GM18951 (cell line): ENCODE results near the gene KCNIP4.
"Not testable (repeated sequence)": the region's sequence is repeated elsewhere in the genome, so short reads cannot be mapped to it uniquely, and the experiment has no call there.

Experiments used
- POLR2A ChIP-seq: IDR thresholded peaks from 4 replicates; pipeline ENCODE4 v1.6.1; 2011; ENCODE audit warnings: mild to moderate bottlenecking; ENCODE audit not compliant: insufficient read length, insufficient read depth; ENCODE audit errors: extremely low read depth
- in situ Hi-C: fragments of 300-500 bp; cut with MboI; formaldehyde crosslinking; loops from one replicate; pipeline ENCODE4 v1.12.0; 2022; ENCODE audit warnings: low sequenced_read_pairs, mixed read lengths, inconsistent platforms; ENCODE audit not compliant: unreplicated experiment

Gene KCNIP4

DNA sequence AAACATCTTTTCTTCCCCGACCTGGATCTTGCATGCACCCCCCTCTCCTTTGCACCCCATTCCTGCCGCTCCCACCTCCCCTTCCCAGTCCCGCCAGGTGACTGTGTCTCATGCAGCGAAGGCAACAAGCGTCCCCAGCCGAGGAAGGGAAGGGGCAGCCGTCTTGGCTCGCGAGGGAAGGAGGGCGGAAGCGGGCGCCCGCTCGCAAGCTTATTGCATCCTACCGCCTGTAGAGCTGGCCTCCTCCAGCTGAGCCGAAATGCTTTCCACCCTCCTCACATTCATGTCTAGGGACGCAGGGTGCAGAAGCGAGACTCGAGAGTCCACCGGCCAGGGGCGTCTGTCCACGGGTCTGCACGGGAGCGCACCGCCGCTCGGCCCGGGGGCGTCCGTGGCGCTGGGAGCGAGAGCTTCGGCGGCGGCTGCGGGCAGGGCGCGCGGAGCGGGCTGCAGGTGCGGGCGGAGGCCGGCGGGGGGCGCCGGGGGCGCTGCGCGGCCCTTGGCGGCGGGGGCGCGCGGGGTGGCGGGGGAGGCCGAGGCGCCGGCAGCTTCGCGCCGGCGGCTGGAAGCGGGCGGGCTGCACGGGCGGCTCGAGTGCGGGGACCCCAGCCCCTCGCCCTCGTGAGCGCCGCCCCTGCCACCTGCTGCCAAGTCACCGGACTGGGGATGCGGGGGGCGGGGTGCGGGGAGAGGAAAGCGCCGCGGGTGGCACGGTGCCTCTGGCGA, at the start of gene KCNIP4:
KCNIP4 (minus strand) TSS at position 426 of the 726 bp plus-strand sequence.
- TF ChIP-seq POLR2A: no peak
- in situ Hi-C loops: no loop called here

GRCh38 chr4:21996618-21997017, 48.0 kb upstream of the KCNIP4 start:
- in situ Hi-C loops: not testable (repeated sequence)

- no peak for TF ChIP-seq POLR2A
- in situ Hi-C loops: no loop called here
These were observed 43.8 kb upstream of the KCNIP4 start for GRCh38 chr4:21992330-21992729.

GRCh38 chr4:21991562-21991961, 43.0 kb upstream of the KCNIP4 start:
- no peak for TF ChIP-seq POLR2A
- in situ Hi-C loops: no loop called here

DNA sequence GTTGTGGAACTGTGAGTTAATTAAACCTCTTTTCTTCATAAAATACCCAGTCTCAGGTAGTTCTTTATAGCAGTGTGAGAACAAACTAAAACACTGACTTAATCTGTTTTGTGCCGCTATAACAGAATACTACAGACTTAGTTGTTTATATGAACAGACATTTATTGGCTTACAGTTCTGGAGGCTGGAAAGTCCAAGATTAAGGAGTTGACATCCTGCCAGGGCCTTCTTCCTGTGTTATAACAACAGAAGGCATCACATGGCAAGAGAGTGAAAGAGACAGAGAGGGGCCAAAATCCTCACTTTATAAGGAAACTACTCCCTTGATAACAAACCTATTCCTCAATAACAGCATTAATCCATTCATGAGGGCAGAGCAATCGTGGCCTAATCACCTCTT, 42.5 kb upstream of the KCNIP4 start:
- in situ Hi-C loops: no loop called here
- TF ChIP-seq POLR2A: no peak

GRCh38 chr4:21989351-21989750, 40.8 kb upstream of the KCNIP4 start:
- no peak for TF ChIP-seq POLR2A
- in situ Hi-C loops: no loop called here

GRCh38 chr4:21986307-21986706, 37.7 kb upstream of the KCNIP4 start:
- in situ Hi-C loops: no loop called here
- TF ChIP-seq POLR2A: no peak

DNA sequence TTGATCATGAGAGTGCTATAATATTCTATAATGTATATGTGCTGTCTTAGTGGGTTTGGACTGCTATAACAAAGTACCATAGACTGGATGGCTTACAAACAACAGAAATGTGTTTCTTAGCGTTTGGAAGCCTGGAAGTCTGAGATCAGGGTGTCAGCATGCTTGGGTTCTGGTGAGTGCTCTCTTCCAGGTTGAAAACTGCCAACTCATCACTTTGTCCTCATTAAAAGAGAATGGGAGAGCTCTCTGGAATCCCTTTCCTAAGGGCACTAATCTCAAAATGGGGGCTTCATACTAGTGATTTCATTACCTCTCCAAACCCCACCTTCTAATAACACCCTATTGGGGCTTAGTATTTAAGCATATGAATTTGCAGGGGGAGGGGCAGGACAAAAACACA, 33.5 kb upstream of the KCNIP4 start:
- no peak for TF ChIP-seq POLR2A
- in situ Hi-C loops: no loop called here

DNA sequence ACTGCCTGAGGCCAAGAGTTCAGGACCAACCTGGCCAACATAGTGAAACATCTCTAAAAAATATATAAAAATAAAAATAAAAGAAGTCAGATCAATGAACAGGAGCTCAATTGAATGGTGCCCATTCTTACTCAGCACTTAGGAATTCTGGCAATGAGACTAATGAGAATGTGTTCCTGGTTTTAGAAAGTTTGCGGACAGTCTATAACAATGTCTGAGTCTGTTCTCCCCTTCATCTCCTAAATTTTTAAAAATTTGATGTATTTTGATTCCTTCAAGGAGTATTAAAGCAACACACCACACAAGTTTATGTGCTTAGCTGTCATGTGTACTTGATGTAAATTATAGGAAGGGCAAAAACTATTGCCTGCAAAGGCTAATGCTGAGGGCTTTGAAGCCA, 30.6 kb upstream of the KCNIP4 start:
- in situ Hi-C loops: no loop called here
- no peak for TF ChIP-seq POLR2A

- no peak for TF ChIP-seq POLR2A
These were observed 27.6 kb upstream of the KCNIP4 start for GRCh38 chr4:21976166-21976565.

DNA sequence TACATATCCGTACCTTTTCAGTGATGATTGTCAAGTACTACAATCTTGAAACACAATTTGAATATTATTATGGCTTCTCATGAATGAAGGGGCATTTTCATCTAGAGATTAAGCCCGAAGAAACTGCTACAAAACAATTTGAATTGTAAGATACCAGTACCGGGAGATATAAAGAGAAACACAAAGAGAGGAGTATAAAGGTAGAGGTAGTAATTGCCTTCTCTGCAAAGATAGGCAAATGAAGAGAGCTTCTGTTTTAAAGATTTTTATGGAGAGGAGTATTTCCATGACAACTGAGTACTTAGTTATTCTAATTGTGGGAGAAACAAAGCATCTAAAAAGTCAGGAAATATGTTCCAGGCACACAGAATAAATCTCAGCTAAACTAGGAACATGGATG, 25.3 kb upstream of the KCNIP4 start:
- TF ChIP-seq POLR2A: no peak
- in situ Hi-C loops: no loop called here

More at GRCh38 chr4:21976166-21976565, 27.6 kb upstream of the KCNIP4 start:
- in situ Hi-C loops: no loop called here

DNA sequence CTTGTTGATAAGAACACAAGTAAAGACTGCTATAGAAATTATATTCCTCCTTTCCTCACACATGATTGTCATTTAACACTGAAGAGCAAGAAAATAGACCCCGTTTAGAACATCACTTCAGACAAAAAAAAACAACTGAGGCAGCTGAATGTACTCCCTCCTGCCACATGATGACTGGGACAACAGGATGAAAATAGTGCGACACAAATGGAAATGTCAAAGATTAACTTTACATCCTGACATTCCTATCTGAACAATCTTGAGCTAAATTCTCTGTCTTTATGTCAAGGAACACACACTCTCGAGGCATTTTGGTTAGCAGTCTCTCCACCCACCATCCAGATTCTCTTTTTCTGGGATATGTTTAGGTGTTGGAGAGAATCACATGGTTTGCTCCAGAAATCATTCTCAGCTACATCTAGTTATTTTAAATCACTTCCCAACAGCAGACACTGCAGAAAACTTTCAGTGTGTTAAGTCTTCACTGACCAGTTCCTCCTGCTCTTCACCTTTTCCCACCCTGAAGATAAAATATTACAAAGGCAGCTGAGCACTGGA, 16.3 kb upstream of the KCNIP4 start:
- in situ Hi-C loops: no loop called here
- TF ChIP-seq POLR2A: no peak

GRCh38 chr4:21962691-21963090, 14.1 kb upstream of the KCNIP4 start:
- TF ChIP-seq POLR2A: no peak
- in situ Hi-C loops: no loop called here

DNA sequence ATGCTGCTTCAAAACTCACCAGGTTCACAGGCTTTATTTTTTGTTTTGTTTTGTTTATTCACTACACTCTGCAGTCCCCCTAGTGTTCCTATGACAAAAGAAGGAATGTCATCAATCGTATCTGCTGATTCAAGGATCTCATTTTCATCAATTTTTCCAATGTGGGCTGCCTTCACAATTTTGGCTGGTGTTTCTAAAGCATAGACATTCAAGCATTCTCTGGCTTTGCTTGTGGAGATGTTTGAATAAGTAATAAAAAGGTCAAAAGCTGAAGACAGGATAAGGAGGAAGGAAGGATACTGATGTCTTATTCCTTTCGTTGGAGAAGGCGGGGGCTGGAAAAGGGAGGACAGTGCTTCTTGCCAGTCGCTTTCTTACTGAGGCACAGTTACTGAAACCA, 12.2 kb upstream of the KCNIP4 start:
- TF ChIP-seq POLR2A: no peak
- in situ Hi-C loops: no loop called here

DNA sequence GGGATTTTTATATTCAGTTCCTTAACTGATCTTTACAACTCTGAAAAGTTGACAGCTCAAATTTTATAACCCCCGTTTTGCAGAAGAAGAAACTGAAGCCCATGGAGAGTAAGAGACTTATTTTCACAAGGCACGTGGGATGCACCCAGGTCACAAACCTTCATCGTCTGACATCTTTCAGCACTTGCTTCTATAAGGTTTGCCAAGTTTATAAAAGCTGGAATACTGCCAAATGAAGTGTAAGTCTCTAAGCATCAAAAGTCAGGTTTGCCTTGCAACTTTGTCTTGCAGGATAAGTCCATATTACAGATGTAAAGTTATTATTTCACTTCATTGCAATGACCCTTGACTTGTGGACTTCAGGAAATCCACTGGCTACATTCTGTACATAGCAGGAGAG, 6.3 kb upstream of the KCNIP4 start:
- in situ Hi-C loops: no loop called here
- TF ChIP-seq POLR2A: no peak

GRCh38 chr4:21953653-21954052, 5.1 kb upstream of the KCNIP4 start:
- in situ Hi-C loops: no loop called here
- TF ChIP-seq POLR2A: no peak
